Esophagus muscularis mucosa (tissue), 4 donors: ENCODE measurements around the gene TMEM120A. TPM values are rescaled to one million over a fixed set of nuclear protein-coding genes. Genes with fewer than 3 reads are reported as not detected.

ENCODE experiments used
- DNase-seq: peaks from one replicate; pipeline ENCODE4 v3.0.0-alpha.2; 2017; ENCODE audit errors: extremely low spot score
- H3K27ac ChIP-seq, 4 donors: fragments of 200-600 bp; sonication (generic); replicated peaks in 1 of 4; 1 replicate in 3 of 4; 2 replicates in 1 of 4; pipeline ENCODE4 v1.5.1; 2016 to 2019; ENCODE audit warnings: mild to moderate bottlenecking in 1 of 4
- H3K27me3 ChIP-seq, 4 donors: fragments of 200-600 bp; sonication (generic); one replicate each; pipeline versions ENCODE4 v1.5.1 to v1.6.0; 2016 to 2019
- H3K36me3 ChIP-seq, 4 donors: fragments of 200-600 bp; sonication (generic); one replicate each; pipeline ENCODE4 v1.5.1; 2016 to 2019
- H3K4me1 ChIP-seq, 4 donors: fragments of 200-600 bp; sonication (generic); one replicate each; pipeline ENCODE4 v1.5.1; 2016 to 2019
- H3K4me3 ChIP-seq, 4 donors: fragments of 200-600 bp; sonication (generic); 1 replicate in 2 of 4; 2 replicates in 2 of 4; pipeline ENCODE4 v1.5.1; 2016 to 2019; ENCODE audit warnings: mild to moderate bottlenecking in 4 of 4, moderate library complexity in 1 of 4
- H3K9me3 ChIP-seq, 4 donors: fragments of 200-600 bp; sonication (generic); 1 replicate in 3 of 4; 2 replicates in 1 of 4; pipeline ENCODE4 v1.5.1; 2016 to 2019
- CTCF ChIP-seq, 3 experiments: fragments of 200-600 bp in 2 of 3; fragments of 450-650 bp in 1 of 3; sonication (generic) in 2 of 3; IDR thresholded peaks; one replicate each; pipeline ENCODE4 v1.5.1; 2017 to 2019; ENCODE audit warnings: antibody characterized with exemption in 3 of 3, mild to moderate bottlenecking in 2 of 3, moderate library complexity in 1 of 3
- EP300 ChIP-seq: sonication (generic); formaldehyde crosslinking; IDR thresholded peaks from one replicate; pipeline ENCODE4 v1.6.1; 2017; ENCODE audit warnings: antibody characterized with exemption
- POLR2A ChIP-seq: fragments of 450-650 bp; IDR thresholded peaks from one replicate; pipeline ENCODE4 v1.6.1; 2017; ENCODE audit warnings: antibody characterized with exemption, moderate library complexity, mild to moderate bottlenecking, low read depth
- POLR2AphosphoS5 ChIP-seq, 2 donors: sonication (generic); formaldehyde crosslinking; IDR thresholded peaks; one replicate each; pipeline ENCODE4 v1.6.1; 2017; ENCODE audit warnings: antibody characterized with exemption in 2 of 2
- WGBS: methylation state at CpG from one replicate; pipeline ENCODE4 v1.1.5; 2018; 5-methylcytosine and 5-hydroxymethylcytosine counted together
- intact Hi-C: fragments of 100-400 bp; cut with DNase I; formaldehyde crosslinking; loops from one replicate; pipeline ENCODE4 v1.15.1; 2023
- total RNA-seq, 4 donors: library from RNA; depleted of rRNA; stranded (reverse); fragments of >200 nt; gene quantifications; one replicate each; pipeline versions ENCODE4 v1.1.0 to v1.2.1, GENCODE V29; 2016

TMEM120A gene
- total RNA-seq, 4 donors from 2014 or later: 23.2 to 37.8 (median 31.2) TPM

GRCh38 chr7:75968012-75968411 lies 26.4 kb downstream of the TMEM120A start:
- 75% methylated on average over 9 of the region's 10 CpGs for WGBS
- Histone ChIP-seq H3K27ac (peak overlapping the region; percentile 83 to 93 (median 85)), H3K9me3 (no peaks in the 10 kb centered on the region), H3K4me3 (peak overlapping the region in 3 of 4 donors; percentile 2 to 14 (median 8)), H3K4me1 (peaks cover 64 to 78% (median 75%) of the 10 kb centered on the region in 4 donors), H3K27me3 (no peaks in the 10 kb centered on the region), H3K36me3 (peaks cover 7 to 10% (median 8%) of the 10 kb centered on the region in 4 donors)
- intact Hi-C loops: loop anchor here (5.0 kb wide), 1 partner anchor 51 kb away; the partner anchor contains the start of gene POR
- TF ChIP-seq CTCF (IDR thresholded peaks at IDR 0.05): no peak
- TF ChIP-seq POLR2A: no peak
- no peak for TF ChIP-seq POLR2AphosphoS5 (IDR thresholded peaks at IDR 0.05)
- TF ChIP-seq EP300: no peak
- no peak for DNase-seq

GRCh38 chr7:75967487-75967997 lies 26.9 kb downstream of the TMEM120A start:
- Histone ChIP-seq H3K36me3 (peaks cover 2 to 5% (median 4%) of the 10 kb centered on the region in 4 donors), H3K4me1 (peaks cover 64 to 78% (median 76%) of the 10 kb centered on the region in 4 donors), H3K9me3 (no peaks in the 10 kb centered on the region), H3K4me3 (peak overlapping the region in 2 of 4 donors; percentile 2 to 14), H3K27me3 (no peaks in the 10 kb centered on the region), H3K27ac (peak overlapping the region; percentile 83 to 93 (median 85))
- WGBS: 30% methylated on average over 11 of the region's 13 CpGs
- intact Hi-C loops: loop anchor here (5.0 kb wide), 1 partner anchor 50 kb away; the partner anchor contains the start of gene POR
- TF ChIP-seq POLR2A (no peak), CTCF (IDR thresholded peaks at IDR 0.05) (no peak), POLR2AphosphoS5 (IDR thresholded peaks at IDR 0.05) (peak; percentile 16 to 57), EP300 (no peak)
- no peak for DNase-seq

- DNase-seq: no peak
- H3K4me1 ChIP-seq: peaks cover 64 to 82% (median 76%) of the 10 kb centered on the region in 4 donors
- intact Hi-C loops: loop anchor here (5.0 kb wide), 1 partner anchor 50 kb away; the partner anchor contains the start of gene POR
- H3K27me3 ChIP-seq: no peaks in the 10 kb centered on the region
- TF ChIP-seq CTCF (IDR thresholded peaks at IDR 0.05) (no peak), POLR2A (no peak), POLR2AphosphoS5 (IDR thresholded peaks at IDR 0.05) (no peak), EP300 (no peak)
- no peaks in the 10 kb centered on the region for H3K9me3 ChIP-seq
- H3K36me3 ChIP-seq: peaks cover 0 to 2% (median 0%) of the 10 kb centered on the region in 4 donors
- peak overlapping the region; percentile 83 to 93 (median 85) for H3K27ac ChIP-seq
- peak overlapping the region in 1 of 4 donors; percentile 36 for H3K4me3 ChIP-seq
- WGBS: 93% methylated on average over 8 of the region's 11 CpGs
These were observed 27.3 kb downstream of the TMEM120A start for GRCh38 chr7:75967055-75967454.

- no peak for DNase-seq
- intact Hi-C loops: loop anchor here (5.0 kb wide), 1 partner anchor 49 kb away; the partner anchor contains the start of gene POR
- peaks cover 58 to 78% (median 75%) of the 10 kb centered on the region in 4 donors for H3K4me1 ChIP-seq
These were observed 28.0 kb downstream of the TMEM120A start for GRCh38 chr7:75966190-75966961.

More at GRCh38 chr7:75966190-75966961, 28.0 kb downstream of the TMEM120A start:
- Histone ChIP-seq H3K36me3 (peaks cover 0 to 2% (median under 1%) of the 10 kb centered on the region in 4 donors), H3K4me3 (peak overlapping the region; percentile 33 to 46 (median 36)), H3K27ac (peak overlapping the region; percentile 83 to 93 (median 85)), H3K27me3 (no peaks in the 10 kb centered on the region), H3K9me3 (no peaks in the 10 kb centered on the region)
- TF ChIP-seq POLR2AphosphoS5 (IDR thresholded peaks at IDR 0.05): peak; percentile 80 to 85
- TF ChIP-seq POLR2A: no peak
- TF ChIP-seq CTCF (IDR thresholded peaks at IDR 0.05): no peak
- TF ChIP-seq EP300: peak; percentile 87
- 42% methylated on average over 18 of the region's 26 CpGs for WGBS
